IPS DF 4.7 (cell line): ENCODE results near the gene TGM5.
"Not testable (repeated sequence)": the region's sequence is repeated elsewhere in the genome, so short reads cannot be mapped to it uniquely, and the experiment has no call there.

ENCODE experiments used
- DNase-seq: peaks from one replicate; pipeline ENCODE4 v3.0.0-alpha.2; 2013; ENCODE audit warnings: low spot score; ENCODE audit errors: extremely low read depth

The TGM5 gene

GRCh38 chr15:43218908-43219706 is 47.6 kb downstream of the TGM5 start:
- peak; percentile 64 for DNase-seq

DNA sequence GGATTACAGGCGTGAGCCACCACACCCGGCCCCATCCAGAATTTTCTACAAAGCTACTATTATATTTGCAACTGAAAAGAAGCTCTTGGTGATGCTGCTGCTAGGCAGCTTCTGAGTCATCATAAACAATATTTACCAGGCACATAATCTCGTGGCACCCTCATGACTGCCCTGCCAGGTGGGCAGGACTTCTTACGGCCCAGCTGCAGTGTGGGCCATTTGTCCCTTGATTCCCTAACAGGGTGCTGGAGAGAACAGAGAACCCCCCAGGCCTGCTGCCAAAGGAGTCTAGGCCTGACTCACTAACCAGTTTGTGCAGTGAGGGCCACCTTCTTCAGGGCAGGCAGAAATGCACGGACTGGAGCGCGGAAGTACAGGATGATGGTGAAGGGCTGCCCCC is 50.8 kb downstream of the TGM5 start:
- DNase-seq, result no peak

DNA sequence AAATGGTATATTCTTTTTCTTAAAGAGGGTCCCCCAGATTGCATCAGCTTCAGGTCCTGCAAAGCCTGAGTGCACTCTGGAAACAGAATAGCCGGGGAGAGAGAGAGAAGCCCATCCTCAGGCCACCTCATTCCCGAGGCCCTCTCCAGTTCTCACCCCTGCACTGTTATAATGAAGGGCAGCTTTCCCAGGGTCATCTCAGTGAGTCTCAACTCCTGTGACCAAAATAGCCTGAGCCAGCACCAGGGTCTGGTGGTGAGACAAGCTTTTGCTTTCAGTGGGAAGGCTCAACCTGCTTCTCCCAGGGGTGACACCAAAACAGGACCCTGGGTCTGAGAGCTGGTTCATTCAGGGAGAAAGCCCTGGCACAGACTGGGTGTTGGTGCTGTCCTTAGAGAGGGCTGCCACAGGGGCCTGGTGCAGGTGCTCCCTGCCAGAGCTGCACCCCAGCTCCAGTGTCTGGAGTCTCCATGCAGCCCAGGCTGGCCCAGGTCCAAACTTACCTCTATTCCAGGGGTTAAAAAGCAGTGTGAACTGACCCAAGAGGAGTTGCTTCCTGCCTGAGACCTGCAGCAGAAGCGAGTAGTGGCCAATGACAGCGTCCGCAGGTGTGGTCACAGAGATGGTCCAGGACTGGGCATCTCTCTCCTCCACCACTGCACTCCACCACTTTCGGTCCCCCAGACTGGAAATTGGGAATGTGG is 52.0 kb downstream of the TGM5 start:
- DNase-seq, result no peak

- no peak for DNase-seq
Measured at GRCh38 chr15:43214169-43214568, 52.6 kb downstream of the TGM5 start.

DNA sequence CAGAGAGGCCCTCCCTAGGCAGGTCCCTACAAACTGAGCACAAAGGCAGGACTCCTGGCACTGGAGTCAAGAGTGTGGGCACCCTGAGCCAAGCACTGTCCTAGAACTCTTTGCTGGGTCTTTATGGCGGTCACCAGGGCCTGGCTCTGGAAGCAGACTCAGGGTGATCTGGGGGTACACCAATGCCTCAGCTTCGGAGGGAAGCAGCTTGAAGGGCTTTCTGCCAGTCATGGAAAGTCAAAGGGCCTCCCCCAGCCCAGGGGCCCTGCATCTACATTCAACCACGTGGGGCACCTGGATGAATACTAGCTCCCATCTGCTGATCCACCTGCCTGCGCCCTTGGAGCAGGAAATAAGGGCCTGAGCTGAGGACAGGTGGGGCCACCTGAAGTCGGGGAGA is 53.3 kb downstream of the TGM5 start:
- DNase-seq, result no peak

GRCh38 chr15:43212951-43213350 is 53.8 kb downstream of the TGM5 start:
- DNase-seq, result no peak

DNA sequence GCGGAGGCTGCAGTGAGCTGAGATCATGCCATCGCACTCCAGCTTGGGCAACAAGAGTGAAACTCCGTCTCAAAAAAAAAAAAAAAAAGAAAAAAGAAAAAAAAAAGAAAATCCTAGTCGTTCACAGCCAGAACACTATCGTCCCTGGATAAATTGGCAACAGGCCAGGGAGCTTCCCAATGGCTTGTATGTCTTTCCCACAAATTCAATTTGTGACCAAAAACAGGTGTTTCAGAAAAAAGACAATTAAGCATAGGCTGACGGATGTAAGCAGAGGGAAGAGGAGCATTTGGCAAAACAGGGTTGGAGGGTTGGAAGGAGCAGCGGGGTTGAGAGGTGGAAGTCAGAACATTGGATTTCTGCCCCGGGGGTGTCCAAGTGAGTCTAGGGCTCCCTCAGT is 54.4 kb downstream of the TGM5 start:
- DNase-seq, result no peak

- no peak for DNase-seq
Measured at GRCh38 chr15:43211224-43211735, 55.4 kb downstream of the TGM5 start.

DNA sequence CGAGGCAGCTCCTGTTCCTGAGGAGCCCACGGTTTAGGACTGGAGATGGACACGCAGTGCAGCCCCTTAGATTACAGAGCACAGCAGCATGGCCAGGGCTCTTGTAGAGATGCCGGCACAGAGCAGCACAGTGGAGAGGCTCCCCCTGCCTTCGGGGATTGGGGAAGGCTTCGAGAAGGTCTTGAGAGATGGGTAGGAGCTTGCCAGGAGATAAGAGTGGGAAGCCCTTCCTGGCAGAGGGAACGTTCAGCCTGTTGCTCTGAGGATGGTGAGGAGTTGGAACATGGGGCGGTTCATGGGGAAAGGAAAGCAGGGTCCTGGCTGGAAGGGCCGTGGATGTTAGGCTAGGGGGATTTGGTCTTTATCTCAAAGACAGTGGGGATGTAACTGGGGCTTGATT is 55.9 kb downstream of the TGM5 start:
- no peak for DNase-seq

- DNase-seq, result no peak
Measured at GRCh38 chr15:43210172-43210745, 56.5 kb downstream of the TGM5 start.

DNA sequence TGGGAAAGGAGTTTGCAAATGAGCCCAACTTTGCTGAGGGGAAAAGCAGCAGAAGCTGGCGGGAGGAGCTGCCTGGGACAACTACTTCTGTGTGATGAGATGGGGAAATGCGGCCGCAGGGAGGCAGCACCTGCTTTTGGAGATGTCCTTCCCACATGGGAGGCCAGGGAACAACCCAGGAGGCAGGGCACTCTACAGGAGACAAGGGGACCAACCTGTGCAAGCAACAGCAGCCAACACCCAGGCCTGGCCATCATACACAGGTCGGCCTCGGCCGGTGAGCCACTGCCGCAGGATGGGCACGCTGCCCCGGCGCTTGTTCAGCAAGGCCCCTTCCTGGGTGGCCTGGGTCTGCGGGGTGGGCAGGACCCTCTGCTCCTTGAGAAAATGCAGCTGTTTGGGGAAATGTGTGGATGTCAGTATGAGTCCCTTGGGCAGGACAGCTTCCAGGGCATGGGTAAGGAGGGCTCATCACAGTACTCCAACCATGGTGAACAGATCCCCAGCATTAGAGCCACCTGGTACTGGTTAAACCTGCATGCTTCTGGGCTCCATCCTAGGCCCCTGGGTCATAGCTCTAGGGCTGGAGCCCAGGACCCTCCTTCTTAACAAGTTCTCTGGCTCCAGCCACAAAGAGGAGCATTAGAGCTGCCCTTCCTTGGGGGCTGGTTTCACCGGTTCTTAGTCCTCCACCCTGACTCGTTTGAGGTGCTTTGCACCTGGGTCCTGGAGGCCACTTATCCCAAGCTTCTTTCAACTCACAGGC is 57.5 kb downstream of the TGM5 start:
- no peak for DNase-seq

GRCh38 chr15:43208052-43209002 is 58.4 kb downstream of the TGM5 start:
- no peak for DNase-seq

DNA sequence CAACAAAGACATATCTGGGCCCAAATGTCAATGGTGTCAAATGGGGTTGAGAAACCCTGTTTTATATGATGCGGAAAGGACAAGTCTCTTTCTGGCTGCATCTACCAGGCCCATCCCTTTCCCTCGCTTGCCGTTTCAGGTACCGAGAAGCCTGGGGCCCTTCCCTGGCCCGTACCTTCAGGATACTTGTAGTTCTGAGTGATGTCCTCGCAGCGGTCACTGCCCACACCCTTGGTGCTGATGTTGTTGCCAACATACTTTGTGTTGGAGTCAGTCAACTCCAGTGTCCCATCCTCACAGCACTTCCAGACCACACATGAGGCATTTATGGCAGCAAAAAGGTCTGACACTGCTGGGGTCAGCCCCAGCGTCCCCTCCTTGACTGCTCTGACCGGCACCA is 59.7 kb downstream of the TGM5 start:
- DNase-seq, result no peak

- DNase-seq, result no peak
Measured at GRCh38 chr15:43206054-43206453, 60.7 kb downstream of the TGM5 start.

DNA sequence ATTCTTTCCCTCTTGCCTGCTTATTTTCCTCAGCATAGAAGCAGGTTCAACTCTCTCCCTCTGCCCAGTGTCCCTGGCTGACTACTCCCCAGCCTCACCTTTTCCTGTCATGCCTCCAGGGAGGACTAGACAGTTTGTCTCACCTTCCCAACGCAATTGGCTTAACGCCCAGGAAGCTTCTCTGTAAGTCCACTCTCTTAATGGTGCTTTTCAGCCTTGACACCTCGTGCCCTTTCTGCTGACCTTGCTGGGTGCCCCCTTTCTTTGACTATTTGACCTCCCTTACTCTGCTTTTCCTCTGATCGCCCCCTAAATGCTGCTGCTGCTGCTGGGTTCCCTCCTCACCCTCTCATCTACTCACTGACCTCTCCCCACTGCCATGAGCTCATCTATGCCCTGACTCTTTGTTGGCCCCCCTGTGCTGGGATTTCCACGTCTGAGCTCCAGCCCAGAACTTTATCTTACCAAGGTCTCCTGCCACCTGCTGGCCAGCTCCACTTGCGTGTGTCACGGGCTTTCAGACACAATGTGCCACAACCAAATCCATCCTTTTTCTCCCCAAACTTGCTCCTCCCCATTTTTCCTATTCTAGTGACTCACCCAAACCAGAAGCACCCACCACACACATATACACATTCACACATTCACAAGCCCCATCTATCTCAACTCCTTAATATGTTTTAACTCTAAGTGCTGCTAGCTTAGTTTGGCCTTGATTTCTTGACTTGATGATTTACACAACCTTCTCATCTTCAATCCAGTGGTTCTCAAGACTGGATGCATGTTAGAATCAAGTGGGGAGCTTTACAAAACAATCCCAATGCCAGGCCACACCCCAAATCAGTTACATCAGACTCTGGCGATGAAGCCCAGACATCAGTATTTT is 62.5 kb downstream of the TGM5 start:
- DNase-seq, result no peak

DNA sequence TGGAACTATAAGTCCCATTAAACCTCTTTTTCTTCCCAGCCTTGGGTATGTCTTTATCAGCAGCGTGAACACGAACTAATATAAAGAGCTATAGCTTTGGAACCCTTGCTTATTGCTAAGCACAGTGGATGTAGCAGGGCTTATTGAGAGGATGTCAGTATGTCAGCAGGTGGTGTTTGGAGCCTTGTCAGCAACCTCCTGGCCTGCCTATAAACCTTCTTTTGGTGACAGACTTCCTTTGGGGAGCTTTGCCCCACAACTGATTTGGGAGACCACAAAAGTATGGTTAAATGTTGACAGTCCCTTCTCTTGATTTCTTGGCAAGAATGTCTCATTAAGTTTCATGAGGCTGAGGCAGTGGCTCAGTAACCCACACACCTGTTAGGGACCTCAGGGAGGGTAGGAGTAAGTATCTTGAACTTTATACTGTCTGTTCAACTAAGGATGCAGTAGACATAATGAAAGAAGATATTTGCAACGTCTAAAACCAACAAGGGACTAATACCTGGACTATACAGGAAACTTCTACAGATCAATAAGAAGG is 66.7 kb downstream of the TGM5 start:
- DNase-seq, result no peak

DNA sequence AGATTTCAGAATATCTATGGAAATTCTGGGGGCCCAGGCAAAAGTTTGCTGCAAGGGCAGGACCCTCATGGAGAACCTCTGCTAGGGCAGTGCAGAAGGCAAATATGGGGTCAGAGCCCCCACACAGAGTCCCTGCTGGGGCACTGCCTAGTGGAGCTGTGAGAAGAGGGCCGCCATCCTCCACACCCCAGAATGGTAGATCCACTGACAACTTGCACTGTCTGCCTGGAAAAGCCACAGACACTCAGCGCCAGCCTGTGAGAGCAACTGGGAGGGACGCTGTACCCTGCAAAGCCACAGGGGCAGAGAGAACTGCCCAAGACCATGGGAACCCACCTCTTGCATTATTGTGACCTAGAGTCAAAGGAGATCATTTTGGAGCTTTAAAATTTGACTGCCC is 67.7 kb downstream of the TGM5 start:
- no peak for DNase-seq

DNA sequence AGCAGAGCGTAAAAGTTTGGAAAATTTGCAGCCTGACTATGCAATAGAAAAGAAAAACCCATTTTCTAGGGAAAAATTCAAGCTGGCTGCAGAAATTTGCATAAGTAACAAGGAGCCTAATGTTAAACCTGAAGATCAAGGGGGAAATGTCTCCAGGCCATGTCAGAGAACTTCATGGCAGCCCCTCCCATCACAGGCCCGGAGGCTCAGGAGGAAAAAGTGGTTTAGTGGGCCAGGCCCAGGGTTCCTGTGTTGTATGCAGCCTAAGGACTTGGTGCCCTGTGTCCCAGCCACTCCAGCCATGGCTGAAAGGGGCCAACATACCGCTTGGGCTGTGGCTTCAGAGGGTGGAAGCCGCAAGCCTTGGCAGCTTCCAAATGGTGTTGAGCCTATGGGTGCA is 68.2 kb downstream of the TGM5 start:
- DNase-seq, result not testable (repeated sequence)

- DNase-seq, result not testable (repeated sequence)
Measured at GRCh38 chr15:43197773-43198172, 69.0 kb downstream of the TGM5 start.
